Sigmoid colon (tissue), 4 donors: Measurements from ENCODE around the gene STING1.
"Not testable (repeated sequence)": the region's sequence is repeated elsewhere in the genome, so short reads cannot be mapped to it uniquely, and the experiment has no call there.

Source experiments
- EP300 ChIP-seq, 4 donors: sonication (generic); formaldehyde crosslinking; IDR thresholded peaks; one replicate each; pipeline ENCODE4 v1.6.1; 2017; ENCODE audit warnings: antibody characterized with exemption in 4 of 4
- POLR2A ChIP-seq, 2 donors: fragments of 450-650 bp; IDR thresholded peaks; one replicate each; pipeline ENCODE4 v1.6.1; 2016; ENCODE audit warnings: antibody characterized with exemption in 2 of 2, mild to moderate bottlenecking in 2 of 2, moderate library complexity in 2 of 2

- not testable (repeated sequence) for TF ChIP-seq EP300, POLR2A (IDR thresholded peaks at IDR 0.05)
These were observed 47.5 kb upstream of the STING1 start for GRCh38 chr5:139530079-139530478.
